ENCODE results near the gene SRPK3.

Gene SRPK3

GRCh38 chrX:153766871-153767673, 13.8 kb upstream of the SRPK3 start:
- no peaks in the 10 kb centered on the region for H3K79me2 ChIP-seq (ENCODE audit: control insufficient read depth, low read length)
- no peaks in the 10 kb centered on the region for H3K36me3 ChIP-seq (ENCODE audit: control insufficient read depth, low read length)
- H3F3A ChIP-seq (ENCODE audit: control insufficient read depth, insufficient read depth), result no peaks in the 10 kb centered on the region
- no peaks in the 10 kb centered on the region for H3K9me3 ChIP-seq (ENCODE audit: control insufficient read depth, insufficient read depth, low read length)
- TF ChIP-seq EZH2phosphoT487 (IDR thresholded peaks at IDR 0.05; ENCODE audit: borderline replicate concordance, low read length), result no peak
- no peak for TF ChIP-seq CTCF (IDR thresholded peaks at IDR 0.05; ENCODE audit: low read depth, low read length, poor library complexity, severe bottlenecking)
- no peaks in the 10 kb centered on the region for H4K20me1 ChIP-seq (ENCODE audit: control insufficient read depth, insufficient read depth, low read depth, low read length)
- no peaks in the 10 kb centered on the region for H3K9me2 ChIP-seq (replicated peaks; ENCODE audit: control insufficient read depth, low read length)
- H3K4me1 ChIP-seq (ENCODE audit: control insufficient read depth, low read length), result peaks cover 3% of the 10 kb centered on the region; the same call in 1 of the 2 replicates
- H3K4me2 ChIP-seq (ENCODE audit: low read length), result no peak overlapping the region
- H3K4me3 ChIP-seq (ENCODE audit: low read length), result no peak overlapping the region
- H3K27ac ChIP-seq (ENCODE audit: low read depth, low read length), result no peak overlapping the region
- H3K27me3 ChIP-seq (ENCODE audit: control insufficient read depth, low read length), result no peaks in the 10 kb centered on the region

- Histone ChIP-seq H4K20me1 (ENCODE audit: control insufficient read depth, insufficient read depth, low read depth, low read length) (no peaks in the 10 kb centered on the region), H3K9me3 (ENCODE audit: control insufficient read depth, insufficient read depth, low read length) (no peaks in the 10 kb centered on the region), H3K4me3 (ENCODE audit: low read length) (no peak overlapping the region), H3K4me1 (ENCODE audit: control insufficient read depth, low read length) (peaks cover 3% of the 10 kb centered on the region; the same call in 1 of the 2 replicates), H3K79me2 (ENCODE audit: control insufficient read depth, low read length) (no peaks in the 10 kb centered on the region), H3K27ac (ENCODE audit: low read depth, low read length) (no peak overlapping the region), H3F3A (ENCODE audit: control insufficient read depth, insufficient read depth) (no peaks in the 10 kb centered on the region), H3K36me3 (ENCODE audit: control insufficient read depth, low read length) (no peaks in the 10 kb centered on the region), H3K4me2 (ENCODE audit: low read length) (no peak overlapping the region), H3K9me2 (replicated peaks; ENCODE audit: control insufficient read depth, low read length) (no peaks in the 10 kb centered on the region), H3K27me3 (ENCODE audit: control insufficient read depth, low read length) (no peaks in the 10 kb centered on the region)
- TF ChIP-seq CTCF (IDR thresholded peaks at IDR 0.05; ENCODE audit: low read depth, low read length, poor library complexity, severe bottlenecking), result no peak
- no peak for TF ChIP-seq EZH2phosphoT487 (IDR thresholded peaks at IDR 0.05; ENCODE audit: borderline replicate concordance, low read length)
Observed at GRCh38 chrX:153767674-153768055, 13.2 kb upstream of the SRPK3 start.

- H3K9me2 ChIP-seq (replicated peaks; ENCODE audit: control insufficient read depth, low read length), result no peaks in the 10 kb centered on the region
- no peak overlapping the region for H3K27ac ChIP-seq (ENCODE audit: low read depth, low read length)
- peak; percentile 19 for TF ChIP-seq CTCF (IDR thresholded peaks at IDR 0.05; ENCODE audit: low read depth, low read length, poor library complexity, severe bottlenecking)
- no peak for TF ChIP-seq EZH2phosphoT487 (IDR thresholded peaks at IDR 0.05; ENCODE audit: borderline replicate concordance, low read length)
- H3F3A ChIP-seq (ENCODE audit: control insufficient read depth, insufficient read depth), result no peaks in the 10 kb centered on the region
- peaks cover 3% of the 10 kb centered on the region; the same call in 1 of the 2 replicates for H3K4me1 ChIP-seq (ENCODE audit: control insufficient read depth, low read length)
- no peaks in the 10 kb centered on the region for H3K36me3 ChIP-seq (ENCODE audit: control insufficient read depth, low read length)
- H3K4me2 ChIP-seq (ENCODE audit: low read length), result no peak overlapping the region
- H3K79me2 ChIP-seq (ENCODE audit: control insufficient read depth, low read length), result no peaks in the 10 kb centered on the region
- no peaks in the 10 kb centered on the region for H3K9me3 ChIP-seq (ENCODE audit: control insufficient read depth, insufficient read depth, low read length)
- no peak overlapping the region for H3K4me3 ChIP-seq (ENCODE audit: low read length)
- H4K20me1 ChIP-seq (ENCODE audit: control insufficient read depth, insufficient read depth, low read depth, low read length), result no peaks in the 10 kb centered on the region
- no peaks in the 10 kb centered on the region for H3K27me3 ChIP-seq (ENCODE audit: control insufficient read depth, low read length)
Observed at GRCh38 chrX:153768311-153769157, 12.3 kb upstream of the SRPK3 start.
